Measurements from ENCODE around the gene OSBPL5.

Gene OSBPL5

DNA sequence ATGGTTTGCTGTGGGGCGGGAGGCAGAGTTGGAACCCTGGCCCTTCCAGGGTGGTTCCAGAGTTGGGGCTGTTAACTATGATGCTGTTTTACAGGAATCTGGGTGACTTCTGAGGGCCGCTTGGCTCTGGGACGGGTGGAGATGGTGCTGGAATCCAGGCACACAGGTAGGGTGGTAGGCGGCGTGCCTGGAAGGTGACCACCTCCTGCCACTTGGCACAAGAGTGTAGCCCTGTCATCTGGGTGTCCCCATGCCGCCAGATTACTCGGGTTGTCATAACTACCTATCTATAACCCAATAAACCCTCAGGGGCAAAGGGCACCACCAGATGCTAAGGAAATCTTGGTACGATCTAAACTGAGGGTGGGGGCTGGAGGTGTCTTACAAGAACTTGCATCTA lies 109.2 kb downstream of the OSBPL5 start:
- no peak for DNase-seq (ENCODE audit: low spot score)

DNA sequence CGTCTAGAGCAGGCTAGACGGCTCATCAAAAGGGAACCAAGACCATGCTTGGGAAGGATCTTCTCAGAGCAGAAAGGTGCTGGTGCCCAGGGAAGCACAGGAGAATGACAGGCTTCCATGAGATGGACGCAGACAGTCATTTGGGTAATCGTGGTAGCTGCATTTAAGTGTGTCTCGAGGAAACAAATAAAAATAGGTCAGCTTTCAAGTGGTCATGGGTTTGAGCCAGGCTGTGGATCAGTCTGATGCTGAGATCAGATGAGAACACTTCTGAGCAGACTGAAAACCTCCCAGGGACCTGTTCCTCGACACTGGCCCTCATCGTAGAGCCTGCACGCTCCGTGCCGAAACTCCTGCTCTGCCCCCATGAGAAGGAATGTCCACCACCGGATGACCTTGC lies 112.5 kb downstream of the OSBPL5 start:
- no peak for DNase-seq (ENCODE audit: low spot score)

DNA sequence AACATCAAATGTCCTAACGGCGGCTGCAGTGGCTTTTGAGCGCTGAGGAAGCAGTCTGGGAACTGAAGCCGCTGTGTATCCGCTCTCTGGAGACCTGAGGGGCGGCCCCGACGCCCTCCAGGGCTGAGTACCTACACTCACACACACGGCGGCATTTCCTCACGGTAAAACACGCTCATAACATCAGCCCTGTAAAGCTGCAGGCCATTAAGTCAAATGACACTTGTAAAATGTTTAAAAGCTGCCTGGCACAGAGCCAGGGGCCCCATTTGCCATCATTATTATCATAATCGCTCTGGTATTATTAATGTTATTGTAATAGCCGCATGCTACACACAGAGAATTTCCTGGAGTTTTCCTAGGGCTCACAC lies 113.0 kb downstream of the OSBPL5 start:
- no peak for DNase-seq (ENCODE audit: low spot score)

DNA sequence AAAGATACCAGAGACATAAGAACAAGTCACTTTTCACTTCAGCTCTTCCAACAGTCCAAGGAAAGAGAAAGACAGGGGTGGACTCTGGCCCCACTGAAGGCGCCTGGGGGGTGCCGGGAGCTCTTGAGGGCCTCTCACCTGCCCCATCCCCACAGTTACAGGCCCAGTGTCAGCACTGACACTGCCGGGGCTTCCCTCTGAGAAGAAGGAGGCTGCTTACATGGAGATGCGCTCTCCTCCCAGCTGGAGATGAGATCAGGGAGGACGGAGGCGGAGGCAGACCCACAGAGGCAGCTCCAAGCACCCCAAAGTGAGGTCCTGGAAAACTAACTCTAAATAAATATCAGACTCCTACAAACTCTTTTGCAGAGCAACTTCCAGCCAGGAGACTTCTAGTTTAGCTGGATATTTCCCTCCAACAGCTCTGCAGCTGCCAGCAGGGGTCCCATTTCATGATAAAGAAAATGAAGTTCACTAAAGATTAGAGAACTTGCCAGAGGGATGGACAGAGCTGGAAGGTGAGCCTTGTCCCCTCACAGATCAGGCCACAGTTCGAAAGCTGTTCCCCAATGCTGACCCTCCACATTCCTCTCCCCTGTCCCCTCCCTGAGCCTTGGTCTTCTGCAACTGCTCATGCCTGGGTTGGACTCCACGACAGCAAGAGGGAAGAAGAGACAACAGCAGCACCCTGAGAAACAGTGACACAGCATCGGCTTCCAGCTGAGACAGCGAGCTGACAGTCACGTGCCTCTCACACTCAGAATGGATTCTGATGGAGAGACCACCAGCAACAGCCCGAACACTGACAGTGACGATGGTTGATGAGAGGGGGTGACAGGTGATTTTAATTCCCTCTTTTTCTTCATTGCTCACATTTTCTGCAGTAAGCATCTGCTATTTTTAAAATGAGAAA lies 113.7 kb downstream of the OSBPL5 start:
- no peak for DNase-seq (ENCODE audit: low spot score)

DNA sequence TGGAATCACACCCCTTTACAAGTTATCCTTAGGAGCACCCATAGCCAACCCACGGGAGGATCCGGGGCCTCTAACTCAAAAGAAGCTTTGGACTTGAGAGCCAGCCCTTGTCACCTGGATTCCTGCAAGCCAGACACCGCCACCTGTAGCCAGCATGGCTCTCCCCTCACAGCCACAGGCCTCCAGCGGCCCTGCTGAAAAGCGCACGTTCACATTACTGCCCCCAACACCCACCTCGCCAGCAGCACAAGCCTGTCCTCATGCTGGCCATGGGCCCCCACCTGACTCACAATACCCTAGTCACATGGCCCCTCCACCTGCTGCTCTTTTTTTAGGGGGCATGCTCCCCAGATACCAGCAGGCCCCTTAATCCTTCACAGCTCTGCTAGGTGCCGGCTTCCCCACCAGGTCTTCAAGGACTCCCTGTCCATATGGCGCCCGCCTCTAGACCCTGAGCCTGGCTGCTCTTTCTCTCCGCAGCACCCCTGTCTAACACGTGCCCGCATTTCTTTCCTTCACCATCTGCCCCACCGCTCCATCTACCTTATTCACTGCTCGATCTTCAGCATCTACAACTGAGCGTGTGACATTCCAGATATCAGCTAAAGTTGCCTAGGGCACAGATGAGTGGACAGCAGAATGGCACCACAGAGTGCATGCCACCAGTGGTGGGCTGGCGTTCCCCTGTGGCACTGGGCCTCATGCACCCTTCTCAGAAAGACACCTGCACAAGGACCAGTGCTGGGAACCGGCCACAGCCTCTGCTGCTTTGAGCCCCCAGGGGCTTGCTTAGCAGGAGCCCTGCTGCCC lies 114.5 kb downstream of the OSBPL5 start:
- DNase-seq (ENCODE audit: low spot score): no peak

DNA sequence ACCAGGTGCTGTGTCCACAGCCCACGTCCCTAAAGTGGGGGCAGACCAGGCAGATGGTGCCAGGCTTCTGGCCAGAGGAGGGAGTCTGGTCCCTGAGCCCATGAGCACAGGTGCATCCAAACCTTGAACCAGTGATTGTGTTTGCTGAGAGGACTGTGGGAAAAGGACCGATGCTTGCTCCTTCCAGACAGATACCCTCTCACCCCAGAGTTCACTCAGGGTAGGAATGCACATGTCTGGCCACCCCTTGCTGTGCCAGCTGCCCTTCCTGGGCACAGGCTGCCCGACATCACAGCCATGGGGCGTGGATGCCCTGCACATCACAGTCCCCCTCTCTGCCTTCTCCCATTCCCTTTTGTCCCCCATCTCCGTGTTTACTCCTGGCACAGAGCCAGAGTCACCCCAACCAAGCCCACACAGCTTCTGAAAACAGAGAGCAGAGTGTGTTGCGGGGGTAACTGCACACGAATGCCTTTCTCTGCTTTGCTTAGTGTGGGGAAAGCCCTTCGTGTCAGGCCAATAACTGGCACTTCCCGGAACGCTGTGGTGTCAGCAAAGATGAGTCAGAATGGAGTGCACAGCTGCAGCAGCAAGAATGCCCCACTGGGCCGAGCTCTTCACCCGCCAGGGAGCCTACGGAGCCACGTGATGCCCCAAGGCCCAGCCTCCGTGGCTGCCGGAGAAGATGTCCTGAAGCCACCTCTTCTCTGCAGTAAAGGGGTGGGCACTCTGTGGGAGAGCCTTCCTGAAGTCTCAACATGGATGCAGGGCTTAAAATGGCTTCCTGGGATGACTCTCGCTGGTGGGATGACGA lies 115.5 kb downstream of the OSBPL5 start:
- DNase-seq (ENCODE audit: low spot score): no peak

DNA sequence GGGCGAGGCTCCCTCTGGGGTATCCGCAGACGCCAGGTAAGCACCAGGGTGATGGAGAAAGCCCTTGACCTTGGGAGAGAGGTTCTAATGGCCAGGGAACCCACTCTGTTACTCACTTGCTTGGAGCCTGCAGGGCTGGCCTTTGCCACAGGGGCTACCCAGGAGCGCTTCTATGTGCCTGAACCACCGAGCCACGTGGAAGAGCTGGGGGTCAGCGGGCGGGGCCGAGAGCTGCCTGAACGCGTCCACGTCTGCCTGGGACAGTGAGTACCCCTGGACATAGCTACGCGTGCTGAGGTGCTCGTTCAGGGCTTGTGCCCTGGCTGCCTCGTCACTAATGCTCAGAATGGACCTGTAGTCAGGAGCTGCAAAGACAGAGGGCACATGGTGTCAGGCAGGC lies 117.5 kb downstream of the OSBPL5 start:
- DNase-seq (ENCODE audit: low spot score): no peak

DNA sequence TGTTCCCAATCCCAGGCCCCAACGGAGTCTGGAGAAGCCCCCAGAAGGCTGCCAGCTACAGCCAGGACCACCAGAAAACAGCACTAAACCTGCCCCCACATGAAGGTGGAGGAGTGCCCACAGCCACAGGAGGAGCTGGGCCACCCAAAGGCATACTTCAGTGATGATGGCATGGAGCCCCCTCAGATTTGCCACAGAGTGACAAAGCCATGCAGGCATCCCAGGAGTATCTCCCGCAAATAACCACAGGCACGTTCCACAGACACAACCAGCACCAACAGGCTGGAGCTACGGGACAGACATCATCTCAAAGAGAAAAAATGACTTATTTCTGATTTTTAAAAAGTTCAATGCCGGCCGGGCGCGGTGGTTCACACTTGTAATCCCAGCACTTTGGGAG lies 118.5 kb downstream of the OSBPL5 start:
- DNase-seq (ENCODE audit: low spot score): no peak

DNA sequence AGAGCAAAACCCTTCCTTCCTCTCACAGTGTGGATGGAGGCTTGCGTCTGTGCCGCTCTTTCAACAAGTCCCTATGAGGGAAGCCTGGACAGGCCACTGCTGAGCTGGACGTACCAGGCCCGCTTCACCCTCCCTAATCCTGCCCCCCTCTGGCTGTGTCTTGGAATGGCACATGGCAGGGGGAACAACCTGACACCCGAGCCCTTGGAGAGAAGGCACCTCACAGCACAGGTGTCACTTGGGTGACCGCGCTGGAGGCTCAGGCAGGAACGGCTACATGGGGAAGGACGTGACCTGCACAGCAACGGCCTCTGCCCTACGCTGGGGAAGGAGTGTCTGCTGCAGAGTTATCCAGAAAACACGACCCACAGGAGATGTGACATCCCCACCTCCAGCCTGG lies 118.9 kb downstream of the OSBPL5 start:
- DNase-seq (ENCODE audit: low spot score): no peak

DNA sequence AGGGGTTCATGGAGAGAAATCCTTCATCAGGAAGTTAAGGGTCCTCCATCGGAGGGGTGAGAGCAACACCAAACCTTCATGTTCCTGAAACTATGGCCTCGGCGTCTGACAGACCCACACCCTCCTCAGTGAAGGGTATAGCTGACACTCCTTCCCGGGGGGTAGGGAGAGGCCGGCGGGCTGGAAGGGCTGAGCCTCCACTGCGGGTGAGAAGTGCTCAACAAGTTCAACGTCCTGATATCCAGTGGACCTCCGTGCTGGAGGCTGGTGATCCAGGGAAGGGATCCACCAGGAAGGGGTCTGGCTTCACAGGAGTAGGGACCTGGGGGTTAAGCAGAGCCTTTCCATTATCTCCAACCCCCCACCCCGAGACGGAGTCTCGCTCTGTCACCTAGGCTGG lies 120.2 kb downstream of the OSBPL5 start:
- no peak for DNase-seq (ENCODE audit: low spot score)

DNA sequence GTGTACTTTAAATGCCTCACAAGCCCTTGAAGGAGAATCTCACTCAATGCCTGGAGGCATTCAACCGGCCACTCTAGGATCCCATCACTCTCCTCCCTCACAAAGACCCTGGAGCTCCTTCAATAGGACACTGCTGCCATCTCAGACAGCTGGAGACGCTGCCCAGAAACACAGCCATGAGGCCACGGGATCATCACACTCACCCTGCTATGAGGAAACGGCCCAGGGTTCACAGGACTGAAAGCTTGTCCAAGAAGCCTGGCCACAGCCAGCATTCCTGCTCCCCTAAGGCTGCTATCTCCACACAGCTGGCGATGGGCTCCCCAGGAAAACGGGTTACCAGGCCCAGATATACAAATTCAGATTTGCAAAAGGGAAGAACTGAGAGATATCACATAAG lies 121.1 kb downstream of the OSBPL5 start:
- DNase-seq (ENCODE audit: low spot score): no peak

DNA sequence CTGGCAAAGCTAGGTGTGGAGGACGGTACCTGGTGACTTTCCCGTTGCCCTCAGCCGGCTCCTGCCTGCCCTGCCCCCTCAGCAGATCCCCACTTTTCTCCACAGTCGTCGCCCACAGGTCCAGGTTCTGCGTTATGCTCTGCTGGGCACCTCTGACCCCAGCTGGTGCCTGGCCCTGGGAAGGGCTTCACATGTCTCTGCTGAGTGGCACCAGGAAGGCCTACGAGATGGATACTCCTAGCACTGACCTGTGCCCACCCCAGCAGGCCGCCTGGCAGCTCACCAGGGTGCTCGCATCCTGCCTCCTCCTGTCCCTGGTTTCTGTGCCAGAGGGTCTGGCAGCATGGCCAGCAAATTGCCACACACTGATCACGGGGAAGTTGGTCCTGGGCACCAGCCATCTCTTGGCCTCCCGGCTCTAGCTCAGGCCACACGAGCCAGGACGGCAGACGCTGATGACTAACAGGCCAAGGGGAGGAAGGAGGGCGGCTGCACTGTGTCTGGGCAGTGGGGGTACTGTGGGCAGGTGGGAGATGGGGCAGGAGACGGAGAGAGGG lies 121.7 kb downstream of the OSBPL5 start:
- DNase-seq (ENCODE audit: low spot score): no peak

DNA sequence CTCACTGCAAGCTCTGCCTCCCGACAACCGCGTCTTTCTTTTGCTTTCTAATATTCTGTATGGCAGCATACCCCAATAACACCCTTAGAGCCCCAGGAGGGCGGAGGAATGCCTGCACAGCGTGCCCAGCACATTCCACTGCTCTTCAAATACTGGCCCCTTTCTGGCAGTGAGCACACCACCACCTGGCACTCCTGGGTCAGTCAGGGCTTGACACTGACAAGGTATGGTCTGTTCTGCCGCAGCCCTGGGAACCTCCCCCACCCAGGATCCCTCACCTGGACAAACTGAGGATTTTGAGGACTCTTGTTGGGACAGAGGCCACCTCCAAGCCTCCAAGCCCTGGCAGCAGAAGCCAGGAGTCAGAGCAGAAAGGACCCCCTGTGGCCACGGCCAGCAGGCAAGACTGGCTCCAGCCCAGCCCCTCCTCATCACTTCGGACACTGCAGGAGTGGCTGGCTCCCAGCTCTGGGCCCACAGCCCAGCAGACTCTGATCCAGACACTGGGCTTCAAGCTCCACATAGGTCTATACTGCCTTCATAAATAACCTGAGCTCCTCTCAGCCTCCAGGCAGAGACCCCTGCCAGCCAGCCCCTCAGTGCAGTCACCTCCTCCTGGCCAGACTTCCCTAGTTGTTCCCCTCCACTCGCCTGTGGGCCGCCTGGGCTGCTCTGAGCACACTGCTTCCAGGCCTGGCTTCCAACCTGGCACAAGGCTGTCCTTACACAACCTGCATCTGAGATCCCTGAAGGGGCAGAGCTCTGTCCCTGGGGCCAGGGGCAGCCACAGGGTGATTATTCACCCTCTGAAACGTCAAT lies 122.4 kb downstream of the OSBPL5 start:
- no peak for DNase-seq (ENCODE audit: low spot score)

DNA sequence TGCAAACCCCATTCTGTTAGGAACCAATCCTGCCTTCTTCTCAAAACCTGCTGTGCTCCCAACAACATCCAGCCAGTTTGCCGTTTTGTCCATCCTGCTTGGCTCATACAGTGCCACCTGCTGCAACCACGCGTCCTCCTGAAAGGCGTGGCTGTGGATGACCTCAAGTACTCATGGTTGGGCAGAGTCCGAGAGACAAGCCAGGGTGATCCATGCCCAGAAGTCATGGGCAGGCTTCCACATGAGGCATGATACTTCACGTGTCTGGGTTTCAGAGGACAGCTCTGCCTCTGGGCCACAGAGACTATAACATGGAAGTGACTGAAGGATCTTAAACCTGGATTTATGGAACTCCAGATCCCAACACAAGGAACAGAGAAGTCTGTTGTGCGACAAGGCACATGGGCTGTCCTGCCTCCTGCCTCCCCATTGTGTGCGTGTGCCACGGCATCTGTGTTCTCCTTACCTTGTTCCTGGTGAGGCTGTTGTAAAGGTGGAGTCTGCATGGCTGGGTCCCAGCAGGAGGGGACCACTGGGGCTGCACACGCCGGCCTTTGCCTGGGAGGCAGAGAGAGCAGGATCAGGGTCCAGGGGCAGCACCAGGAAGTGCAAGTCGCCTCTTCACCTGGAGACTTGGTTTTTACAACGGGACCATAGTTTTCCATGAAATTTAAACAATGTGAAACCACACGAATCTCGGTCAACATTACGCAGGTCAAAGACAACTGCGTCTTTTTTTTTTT lies 123.2 kb downstream of the OSBPL5 start:
- DNase-seq (ENCODE audit: low spot score): no peak

DNA sequence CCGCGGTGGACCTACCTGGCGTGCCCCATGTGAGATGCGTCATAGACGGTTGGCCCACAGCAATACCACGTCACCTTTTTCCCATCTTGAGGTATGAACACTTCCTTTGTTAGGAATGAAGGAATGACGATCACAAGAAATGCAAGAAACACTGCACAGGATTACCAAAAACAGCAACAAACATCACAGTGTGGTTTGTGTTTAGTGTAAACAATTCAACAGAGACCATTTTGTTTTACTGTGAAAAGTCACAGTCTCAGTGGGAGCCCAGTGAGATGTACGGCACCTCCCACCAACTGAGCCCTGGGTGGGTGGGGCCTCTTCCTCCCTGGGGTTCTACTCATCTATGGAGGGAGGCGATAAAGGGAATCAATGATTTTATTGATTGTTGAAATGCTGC lies 124.2 kb downstream of the OSBPL5 start:
- no peak for DNase-seq (ENCODE audit: low spot score)

DNA sequence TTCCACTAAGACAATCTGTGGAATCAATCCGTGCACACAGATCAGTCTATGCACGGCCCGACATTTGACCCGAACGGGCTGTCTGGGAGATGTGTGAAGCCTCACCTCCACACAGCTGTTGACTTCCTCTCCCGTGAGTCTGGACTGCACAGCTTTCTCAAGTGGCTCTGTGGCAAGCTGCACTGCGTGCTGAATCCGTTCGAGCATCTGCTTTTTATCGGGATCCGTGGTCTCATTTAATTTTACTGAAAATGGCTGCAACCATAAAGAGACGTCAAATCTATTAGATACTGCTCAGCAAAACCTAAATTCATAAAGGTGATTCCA lies 127.2 kb downstream of the OSBPL5 start:
- no peak for DNase-seq (ENCODE audit: low spot score)

Data from SK-N-DZ (cell line).